ENCODE measurements around the gene CTF1.
A peak's percentile ranks its signal among the peaks of the same experiment; 100 is the strongest.

Gene CTF1

GRCh38 chr16:30902029-30902972 is 5.9 kb downstream of the CTF1 start:
- peak; percentile 55 for TF ChIP-seq CTCF (IDR thresholded peaks at IDR 0.05; ENCODE audit: insufficient read depth, low read depth, low read length, missing control alignments)
- peak; percentile 58 for DNase-seq (ENCODE audit: low read depth)
- H3K4me3 ChIP-seq (ENCODE audit: low read depth, low read length): peak overlapping the region; percentile 55

- TF ChIP-seq CTCF (IDR thresholded peaks at IDR 0.05; ENCODE audit: insufficient read depth, low read depth, low read length, missing control alignments): no peak
- H3K4me3 ChIP-seq (ENCODE audit: low read depth, low read length): no peak overlapping the region
- DNase-seq (ENCODE audit: low read depth): no peak
Measured at GRCh38 chr16:30903002-30903401, 6.6 kb downstream of the CTF1 start.

- H3K4me3 ChIP-seq (ENCODE audit: low read depth, low read length): no peak overlapping the region
- no peak for TF ChIP-seq CTCF (IDR thresholded peaks at IDR 0.05; ENCODE audit: insufficient read depth, low read depth, low read length, missing control alignments)
- no peak for DNase-seq (ENCODE audit: low read depth)
Measured at GRCh38 chr16:30903596-30903995, 7.2 kb downstream of the CTF1 start.

GRCh38 chr16:30904114-30904780 is 7.8 kb downstream of the CTF1 start:
- DNase-seq (ENCODE audit: low read depth): no peak
- H3K4me3 ChIP-seq (ENCODE audit: low read depth, low read length): no peak overlapping the region
- TF ChIP-seq CTCF (IDR thresholded peaks at IDR 0.05; ENCODE audit: insufficient read depth, low read depth, low read length, missing control alignments): no peak

GRCh38 chr16:30907064-30907463 is 10.7 kb downstream of the CTF1 start:
- H3K4me3 ChIP-seq (ENCODE audit: low read depth, low read length): no peak overlapping the region
- TF ChIP-seq CTCF (IDR thresholded peaks at IDR 0.05; ENCODE audit: insufficient read depth, low read depth, low read length, missing control alignments): no peak
- no peak for DNase-seq (ENCODE audit: low read depth)

- DNase-seq (ENCODE audit: low read depth): no peak
- H3K4me3 ChIP-seq (ENCODE audit: low read depth, low read length): no peak overlapping the region
Measured at GRCh38 chr16:30910427-30911029, 14.1 kb downstream of the CTF1 start.

More at GRCh38 chr16:30910427-30911029, 14.1 kb downstream of the CTF1 start:
- no peak for TF ChIP-seq CTCF (IDR thresholded peaks at IDR 0.05; ENCODE audit: insufficient read depth, low read depth, low read length, missing control alignments)
